ENCODE results near the gene BOD1L2. TPM values are rescaled to one million over a fixed set of nuclear protein-coding genes. Genes with fewer than 3 reads are reported as not detected.
A peak's percentile ranks its signal among the peaks of the same experiment; 100 is the strongest.

The BOD1L2 gene
- total RNA-seq, 1 donor = not detected

- Histone ChIP-seq H3K79me2 (ENCODE audit: insufficient read depth, low read length) (no peaks in the 10 kb centered on the region), H3K4me2 (ENCODE audit: insufficient read depth, low read length) (no peak overlapping the region), H3K27ac (ENCODE audit: low read depth, low read length) (no peak overlapping the region), H2AFZ (ENCODE audit: low read length) (no peak overlapping the region), H3K4me3 (ENCODE audit: insufficient read depth, low read length) (no peak overlapping the region), H4K20me1 (ENCODE audit: insufficient read depth, low read length) (no peaks in the 10 kb centered on the region), H3K27me3 (ENCODE audit: insufficient read depth, low read length) (no peaks in the 10 kb centered on the region), H3K9me3 (ENCODE audit: low read depth, low read length) (no peaks in the 10 kb centered on the region), H3K36me3 (ENCODE audit: insufficient read depth, low read length) (no peaks in the 10 kb centered on the region), H3K4me1 (ENCODE audit: insufficient read depth, low read length) (no peaks in the 10 kb centered on the region)
- TF ChIP-seq CTCF (IDR thresholded peaks at IDR 0.05; ENCODE audit: extremely low read depth, low read depth, low read length) = no peak
- peak; percentile 21 for DNase-seq (ENCODE audit: insufficient read length, low spot score, missing footprints)
Observed at GRCh38 chr18:57167617-57168308, 20.9 kb downstream of the BOD1L2 start.

DNA sequence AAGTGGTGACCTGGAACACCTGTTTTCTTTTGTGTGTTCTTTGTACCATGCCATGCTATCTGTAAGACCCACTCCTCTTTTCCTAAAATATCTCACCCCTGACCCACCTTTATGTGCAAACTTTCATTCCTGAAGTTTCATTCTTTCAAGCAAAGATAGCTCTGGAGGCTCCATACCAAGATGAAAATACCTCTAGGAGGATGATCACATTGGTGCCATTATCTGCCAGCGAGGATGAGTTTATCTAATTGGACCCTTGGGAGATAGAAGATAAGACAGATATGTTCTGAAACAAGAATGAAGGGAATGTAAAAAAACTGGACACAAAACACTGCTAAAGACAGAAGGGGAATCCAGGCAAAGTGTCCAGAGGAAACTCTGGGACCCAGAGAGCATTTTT, 24.1 kb downstream of the BOD1L2 start:
- no peaks in the 10 kb centered on the region for H3K9me3 ChIP-seq (ENCODE audit: low read depth, low read length)
- H4K20me1 ChIP-seq (ENCODE audit: insufficient read depth, low read length) = no peaks in the 10 kb centered on the region
- H3K27me3 ChIP-seq (ENCODE audit: insufficient read depth, low read length) = no peaks in the 10 kb centered on the region
- H3K79me2 ChIP-seq (ENCODE audit: insufficient read depth, low read length) = no peaks in the 10 kb centered on the region
- H3K36me3 ChIP-seq (ENCODE audit: insufficient read depth, low read length) = no peaks in the 10 kb centered on the region
- DNase-seq (ENCODE audit: insufficient read length, low spot score, missing footprints) = no peak
- H3K4me3 ChIP-seq (ENCODE audit: insufficient read depth, low read length) = no peak overlapping the region
- no peak overlapping the region for H2AFZ ChIP-seq (ENCODE audit: low read length)
- H3K27ac ChIP-seq (ENCODE audit: low read depth, low read length) = no peak overlapping the region
- H3K4me1 ChIP-seq (ENCODE audit: insufficient read depth, low read length) = no peaks in the 10 kb centered on the region
- no peak for TF ChIP-seq CTCF (IDR thresholded peaks at IDR 0.05; ENCODE audit: extremely low read depth, low read depth, low read length)
- H3K4me2 ChIP-seq (ENCODE audit: insufficient read depth, low read length) = no peak overlapping the region

DNA sequence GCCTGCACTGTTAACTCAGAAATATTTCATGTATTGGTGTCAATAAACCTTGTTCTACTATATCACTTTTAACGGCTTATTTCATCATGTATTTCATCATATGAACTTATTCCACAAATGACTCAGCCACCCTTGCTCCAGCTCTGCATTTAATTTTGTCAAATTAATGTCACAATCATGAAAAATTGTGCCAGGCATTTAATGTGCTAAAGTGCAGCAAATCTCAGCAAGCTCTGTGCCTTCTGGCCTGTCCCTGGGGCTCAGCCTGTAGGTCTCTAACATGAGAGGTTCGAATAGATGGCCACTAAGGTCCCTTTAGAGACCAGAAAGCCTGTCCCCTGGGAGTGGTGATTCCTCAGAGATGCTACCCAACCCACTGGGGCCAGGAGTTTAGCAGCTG, 28.6 kb downstream of the BOD1L2 start:
- no peaks in the 10 kb centered on the region for H3K36me3 ChIP-seq (ENCODE audit: insufficient read depth, low read length)
- no peak for TF ChIP-seq CTCF (IDR thresholded peaks at IDR 0.05; ENCODE audit: extremely low read depth, low read depth, low read length)
- H3K27me3 ChIP-seq (ENCODE audit: insufficient read depth, low read length) = no peaks in the 10 kb centered on the region
- no peak overlapping the region for H3K4me2 ChIP-seq (ENCODE audit: insufficient read depth, low read length)
- H3K27ac ChIP-seq (ENCODE audit: low read depth, low read length) = no peak overlapping the region
- DNase-seq (ENCODE audit: insufficient read length, low spot score, missing footprints) = no peak
- H3K79me2 ChIP-seq (ENCODE audit: insufficient read depth, low read length) = no peaks in the 10 kb centered on the region
- H3K4me1 ChIP-seq (ENCODE audit: insufficient read depth, low read length) = no peaks in the 10 kb centered on the region
- H3K4me3 ChIP-seq (ENCODE audit: insufficient read depth, low read length) = no peak overlapping the region
- no peaks in the 10 kb centered on the region for H4K20me1 ChIP-seq (ENCODE audit: insufficient read depth, low read length)
- H3K9me3 ChIP-seq (ENCODE audit: low read depth, low read length) = no peaks in the 10 kb centered on the region
- H2AFZ ChIP-seq (ENCODE audit: low read length) = no peak overlapping the region

GRCh38 chr18:57185434-57185833, 38.5 kb downstream of the BOD1L2 start:
- no peaks in the 10 kb centered on the region for H4K20me1 ChIP-seq (ENCODE audit: insufficient read depth, low read length)
- H3K4me2 ChIP-seq (ENCODE audit: insufficient read depth, low read length) = no peak overlapping the region
- TF ChIP-seq CTCF (IDR thresholded peaks at IDR 0.05; ENCODE audit: extremely low read depth, low read depth, low read length) = no peak
- no peaks in the 10 kb centered on the region for H3K27me3 ChIP-seq (ENCODE audit: insufficient read depth, low read length)
- no peaks in the 10 kb centered on the region for H3K79me2 ChIP-seq (ENCODE audit: insufficient read depth, low read length)
- H3K27ac ChIP-seq (ENCODE audit: low read depth, low read length) = no peak overlapping the region
- no peak overlapping the region for H2AFZ ChIP-seq (ENCODE audit: low read length)
- DNase-seq (ENCODE audit: insufficient read length, low spot score, missing footprints) = no peak
- no peaks in the 10 kb centered on the region for H3K9me3 ChIP-seq (ENCODE audit: low read depth, low read length)
- no peak overlapping the region for H3K4me3 ChIP-seq (ENCODE audit: insufficient read depth, low read length)
- H3K4me1 ChIP-seq (ENCODE audit: insufficient read depth, low read length) = no peaks in the 10 kb centered on the region
- no peaks in the 10 kb centered on the region for H3K36me3 ChIP-seq (ENCODE audit: insufficient read depth, low read length)
